Measurements from ENCODE around the gene SPNS2. TPM values are rescaled to one million over a fixed set of nuclear protein-coding genes. Genes with fewer than 3 reads are reported as not detected.

The SPNS2 gene
- total RNA-seq, 1 donor from 2014 or later, result 73.0 TPM

- TF ChIP-seq CTCF (IDR thresholded peaks at IDR 0.05; ENCODE audit: partially characterized antibody, unreplicated experiment), result no peak
- no peak for DNase-seq
- Mint-ChIP-seq H3K27ac (ENCODE audit: unreplicated experiment) (no peak overlapping the region), H3K27me3 (ENCODE audit: unreplicated experiment) (peaks cover 7% of the 10 kb centered on the region), H3K36me3 (ENCODE audit: unreplicated experiment) (no peaks in the 10 kb centered on the region), H3K9me3 (ENCODE audit: unreplicated experiment) (peaks cover 5% of the 10 kb centered on the region), H3K4me3 (ENCODE audit: unreplicated experiment) (no peak overlapping the region), H3K4me1 (ENCODE audit: low read depth, unreplicated experiment) (peaks cover 10% of the 10 kb centered on the region)
Observed at GRCh38 chr17:4485676-4486646, 12.7 kb upstream of the SPNS2 start.

DNA sequence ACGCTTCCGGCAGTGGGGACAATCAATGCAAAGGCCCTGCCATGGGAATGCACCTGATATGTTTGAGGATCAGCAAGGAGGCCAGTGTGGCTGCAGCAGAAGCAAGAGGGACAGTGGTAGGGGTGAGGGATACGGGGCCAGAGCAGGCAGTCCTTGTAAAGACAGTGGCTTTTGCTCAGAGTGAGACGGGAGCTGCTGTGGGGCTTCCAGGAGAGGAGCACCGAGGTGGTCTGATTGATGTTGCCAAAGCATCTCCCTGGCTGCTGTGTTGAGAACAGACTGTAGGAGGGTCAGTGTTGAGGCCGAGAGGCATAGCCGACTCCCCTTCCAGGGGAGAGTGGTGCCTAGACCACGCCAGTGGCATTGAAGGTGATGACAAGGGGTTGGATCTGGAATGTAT, 11.4 kb upstream of the SPNS2 start:
- peaks cover 4% of the 10 kb centered on the region for H3K27me3 Mint-ChIP-seq (ENCODE audit: unreplicated experiment)
- peaks cover 7% of the 10 kb centered on the region for H3K4me1 Mint-ChIP-seq (ENCODE audit: low read depth, unreplicated experiment)
- no peaks in the 10 kb centered on the region for H3K36me3 Mint-ChIP-seq (ENCODE audit: unreplicated experiment)
- H3K27ac Mint-ChIP-seq (ENCODE audit: unreplicated experiment), result no peak overlapping the region
- TF ChIP-seq CTCF (IDR thresholded peaks at IDR 0.05; ENCODE audit: partially characterized antibody, unreplicated experiment), result no peak
- DNase-seq, result no peak
- H3K4me3 Mint-ChIP-seq (ENCODE audit: unreplicated experiment), result no peak overlapping the region
- H3K9me3 Mint-ChIP-seq (ENCODE audit: unreplicated experiment), result peaks cover 5% of the 10 kb centered on the region

DNA sequence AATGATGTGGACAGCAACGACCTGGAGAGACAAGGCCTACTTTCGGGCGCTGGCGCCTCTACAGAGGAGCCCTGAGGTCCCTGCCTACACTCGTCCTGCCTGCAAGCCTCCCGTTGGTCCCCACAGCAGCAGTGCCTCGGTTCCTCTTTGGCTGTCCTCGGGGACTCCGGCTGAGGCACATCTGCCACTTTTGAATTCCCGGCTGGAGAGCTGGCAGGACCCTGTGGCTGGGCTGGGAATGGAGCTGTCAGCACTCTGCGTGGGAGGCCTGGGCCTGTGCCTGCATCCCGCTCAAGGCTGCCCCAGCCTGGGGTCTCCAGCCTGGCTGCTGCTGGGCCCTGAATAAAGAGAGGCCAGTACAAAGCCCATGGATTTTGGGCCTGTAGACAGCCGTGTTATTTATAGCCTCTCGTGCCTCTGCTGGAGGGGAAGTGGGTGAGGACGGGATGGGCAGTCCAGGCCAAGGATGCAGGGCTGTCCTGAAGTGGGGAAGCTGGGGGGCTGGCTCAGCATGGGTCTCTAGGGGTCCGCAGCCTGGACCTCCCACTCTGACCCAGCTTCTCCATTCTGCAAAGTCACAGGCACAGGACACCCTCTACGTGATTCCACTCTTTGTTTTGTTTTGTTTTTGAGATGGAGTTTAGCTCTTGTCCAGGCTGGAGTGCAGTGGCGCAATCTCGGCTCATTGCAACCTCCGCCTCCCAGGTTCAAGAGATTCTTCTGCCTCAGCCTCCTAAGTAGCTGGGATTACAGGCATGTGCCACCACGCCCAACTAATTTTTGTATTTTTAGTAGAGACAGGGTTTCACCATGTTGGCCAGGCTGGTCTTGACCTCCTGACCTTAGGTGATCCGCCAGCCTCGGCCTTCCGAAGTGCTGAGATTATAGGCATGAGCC, 10.6 kb upstream of the SPNS2 start:
- no peak for TF ChIP-seq CTCF (IDR thresholded peaks at IDR 0.05; ENCODE audit: partially characterized antibody, unreplicated experiment)
- H3K4me1 Mint-ChIP-seq (ENCODE audit: low read depth, unreplicated experiment), result peaks cover 15% of the 10 kb centered on the region
- no peaks in the 10 kb centered on the region for H3K36me3 Mint-ChIP-seq (ENCODE audit: unreplicated experiment)
- H3K9me3 Mint-ChIP-seq (ENCODE audit: unreplicated experiment), result peaks cover 7% of the 10 kb centered on the region
- no peak overlapping the region for H3K4me3 Mint-ChIP-seq (ENCODE audit: unreplicated experiment)
- DNase-seq, result peak; percentile 47
- H3K27ac Mint-ChIP-seq (ENCODE audit: unreplicated experiment), result peak overlapping the region; percentile 28
- H3K27me3 Mint-ChIP-seq (ENCODE audit: unreplicated experiment), result peaks cover 7% of the 10 kb centered on the region

- peaks cover 16% of the 10 kb centered on the region for H3K4me1 Mint-ChIP-seq (ENCODE audit: low read depth, unreplicated experiment)
- H3K27me3 Mint-ChIP-seq (ENCODE audit: unreplicated experiment), result peaks cover 12% of the 10 kb centered on the region
- no peak overlapping the region for H3K4me3 Mint-ChIP-seq (ENCODE audit: unreplicated experiment)
- no peak for DNase-seq
- H3K27ac Mint-ChIP-seq (ENCODE audit: unreplicated experiment), result no peak overlapping the region
- TF ChIP-seq CTCF (IDR thresholded peaks at IDR 0.05; ENCODE audit: partially characterized antibody, unreplicated experiment), result no peak
- H3K9me3 Mint-ChIP-seq (ENCODE audit: unreplicated experiment), result peaks cover 11% of the 10 kb centered on the region
- no peaks in the 10 kb centered on the region for H3K36me3 Mint-ChIP-seq (ENCODE audit: unreplicated experiment)
Observed at GRCh38 chr17:4488989-4489595, 9.6 kb upstream of the SPNS2 start.

Data from glutamatergic neuron (in vitro differentiated cells).